Subcutaneous adipose tissue (tissue), 4 donors: ENCODE measurements around the gene JAZF1. TPM values are rescaled to one million over a fixed set of nuclear protein-coding genes. Genes with fewer than 3 reads are reported as not detected.

Experiments
- total RNA-seq, 4 donors: library from RNA; depleted of rRNA; stranded (reverse); fragments of >200 nt; gene quantifications; one replicate each; pipeline ENCODE4 v1.1.0, GENCODE V29; 2016
- TF ChIP-seq, protein P1 (sequence below): fragments of 450-650 bp; IDR thresholded peaks from one replicate; pipeline ENCODE4 v1.5.1; 2016; ENCODE audit warnings: low read depth, mild to moderate bottlenecking, control low read depth, antibody characterized with exemption, moderate library complexity

Gene JAZF1
- total RNA-seq, 4 donors from 2014 or later: 12.6 to 35.9 (median 23.2) TPM

DNA sequence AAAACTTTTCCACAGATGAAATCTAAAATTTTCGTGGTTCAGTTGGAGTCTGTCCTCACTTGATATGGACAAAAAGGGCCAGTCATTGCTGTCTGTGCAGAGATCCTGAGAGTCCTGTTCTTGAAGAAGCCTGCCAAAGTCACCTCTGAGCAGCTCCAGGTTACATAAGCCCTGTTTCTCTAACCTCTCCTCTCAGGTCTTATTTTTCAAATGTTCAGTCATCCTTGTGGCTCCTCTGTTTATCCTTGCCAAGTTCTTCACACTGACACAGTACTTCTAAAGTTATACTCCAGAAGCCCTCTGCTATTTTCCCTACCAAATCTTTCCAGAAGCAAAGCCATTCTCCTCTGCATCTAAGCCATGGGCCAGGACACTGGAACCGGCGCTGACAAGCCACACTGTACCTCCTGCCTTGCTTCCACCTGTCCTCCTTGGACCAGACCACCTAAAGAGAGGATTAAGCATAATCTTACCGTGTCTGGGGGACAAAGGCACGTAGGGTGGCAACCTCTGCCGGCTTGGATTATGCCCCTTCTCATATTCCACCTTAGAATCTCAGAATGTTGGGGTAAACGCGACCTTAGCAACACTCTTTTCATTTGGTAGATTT lies 161.6 kb downstream of the JAZF1 start:
- TF ChIP-seq, protein P1, sequence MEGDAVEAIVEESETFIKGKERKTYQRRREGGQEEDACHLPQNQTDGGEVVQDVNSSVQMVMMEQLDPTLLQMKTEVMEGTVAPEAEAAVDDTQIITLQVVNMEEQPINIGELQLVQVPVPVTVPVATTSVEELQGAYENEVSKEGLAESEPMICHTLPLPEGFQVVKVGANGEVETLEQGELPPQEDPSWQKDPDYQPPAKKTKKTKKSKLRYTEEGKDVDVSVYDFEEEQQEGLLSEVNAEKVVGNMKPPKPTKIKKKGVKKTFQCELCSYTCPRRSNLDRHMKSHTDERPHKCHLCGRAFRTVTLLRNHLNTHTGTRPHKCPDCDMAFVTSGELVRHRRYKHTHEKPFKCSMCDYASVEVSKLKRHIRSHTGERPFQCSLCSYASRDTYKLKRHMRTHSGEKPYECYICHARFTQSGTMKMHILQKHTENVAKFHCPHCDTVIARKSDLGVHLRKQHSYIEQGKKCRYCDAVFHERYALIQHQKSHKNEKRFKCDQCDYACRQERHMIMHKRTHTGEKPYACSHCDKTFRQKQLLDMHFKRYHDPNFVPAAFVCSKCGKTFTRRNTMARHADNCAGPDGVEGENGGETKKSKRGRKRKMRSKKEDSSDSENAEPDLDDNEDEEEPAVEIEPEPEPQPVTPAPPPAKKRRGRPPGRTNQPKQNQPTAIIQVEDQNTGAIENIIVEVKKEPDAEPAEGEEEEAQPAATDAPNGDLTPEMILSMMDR: no peak

DNA sequence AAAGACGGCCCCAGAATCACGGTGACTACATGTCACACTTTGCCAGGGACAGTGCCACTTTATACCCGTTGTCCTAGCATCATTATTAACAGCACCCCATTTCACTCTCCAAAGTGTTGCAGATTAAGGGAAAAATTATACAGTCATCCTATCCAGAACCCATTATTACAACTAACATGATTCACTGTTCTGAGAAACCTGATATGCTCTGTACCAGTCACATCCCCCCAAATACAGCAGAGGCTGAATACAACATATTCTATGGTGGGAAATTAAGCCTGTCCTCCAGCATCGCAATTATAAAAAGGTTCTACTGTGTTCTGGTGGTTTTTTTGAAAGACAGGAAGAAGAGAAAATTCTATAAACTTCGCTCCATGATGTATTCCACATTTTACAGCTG lies 162.1 kb downstream of the JAZF1 start:
- TF ChIP-seq, protein P1: no peak

DNA sequence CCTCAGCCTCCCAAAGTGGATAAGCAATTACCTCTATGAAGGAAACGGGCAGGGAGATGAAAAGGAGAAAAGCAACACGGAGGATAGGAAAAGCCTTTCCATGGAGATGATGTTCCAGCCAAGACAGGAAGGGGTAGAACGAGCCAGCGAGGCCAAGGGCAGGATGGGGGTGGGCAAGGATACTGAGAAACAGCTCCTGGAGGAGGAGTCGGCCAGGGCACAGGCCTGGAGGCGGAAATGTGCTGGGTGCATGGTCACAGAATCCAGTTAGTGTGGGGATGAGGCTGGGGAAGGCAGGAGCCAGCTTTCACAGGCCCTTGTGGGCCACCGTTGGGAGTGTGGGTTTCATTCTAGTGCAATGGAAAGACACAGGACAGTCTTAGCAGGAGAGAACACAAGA lies 162.6 kb downstream of the JAZF1 start:
- TF ChIP-seq, protein P1: no peak

DNA sequence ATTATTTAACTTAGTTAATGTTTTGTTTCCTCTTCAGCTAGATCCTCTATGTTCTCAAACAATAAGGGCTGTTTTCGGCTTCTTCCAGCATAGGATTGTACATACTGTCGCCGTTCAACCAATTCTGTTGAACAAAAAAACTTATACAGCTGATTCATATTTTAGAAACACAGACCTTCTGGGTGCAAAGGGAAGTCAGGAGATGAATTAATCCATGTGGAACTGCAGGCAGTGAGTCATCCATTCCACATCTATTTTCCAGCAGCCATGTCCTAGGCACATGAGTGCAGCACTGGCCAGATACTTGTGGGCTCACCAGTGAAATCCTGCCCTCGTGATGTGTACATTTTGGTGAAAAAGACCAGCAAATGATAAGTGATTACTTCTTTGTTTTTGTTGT lies 163.2 kb downstream of the JAZF1 start:
- TF ChIP-seq, protein P1: no peak

DNA sequence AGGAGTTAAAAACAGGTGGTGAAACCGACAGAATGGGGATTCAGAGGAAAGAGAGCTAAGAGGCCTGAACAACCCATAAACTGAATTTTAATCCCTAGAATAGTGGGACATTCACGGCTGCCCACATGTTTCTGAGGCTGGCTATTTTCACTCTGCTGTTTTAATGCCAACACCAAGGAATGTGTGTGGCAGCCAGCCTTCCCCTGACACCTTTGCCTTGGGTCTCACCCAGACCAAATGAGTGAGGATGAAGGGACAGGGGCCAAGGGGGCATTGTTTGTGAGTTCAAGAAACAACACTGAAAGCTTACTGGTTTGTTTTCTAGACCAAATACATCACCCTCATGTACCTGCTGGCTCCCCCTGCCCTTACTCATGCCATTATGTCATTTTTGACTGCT lies 164.3 kb downstream of the JAZF1 start:
- TF ChIP-seq, protein P1: no peak

DNA sequence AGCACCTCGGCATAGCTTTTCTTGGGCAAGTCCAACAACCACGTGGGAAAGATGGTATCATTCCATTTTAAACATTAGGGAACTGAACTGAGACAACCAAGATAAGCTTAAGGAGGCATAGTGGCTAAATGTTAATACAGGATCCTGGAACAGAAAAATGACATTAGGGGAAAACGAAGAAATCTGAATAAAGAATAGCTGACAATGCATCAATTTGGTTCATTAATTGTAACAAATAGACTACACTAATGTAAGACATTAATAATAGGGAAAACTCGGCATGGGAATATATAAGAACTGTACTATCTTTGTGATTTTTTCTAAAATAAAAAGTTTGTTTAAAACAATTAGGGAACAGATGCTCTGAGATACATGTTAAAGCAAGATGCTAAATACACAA lies 165.4 kb downstream of the JAZF1 start:
- TF ChIP-seq, protein P1: no peak

DNA sequence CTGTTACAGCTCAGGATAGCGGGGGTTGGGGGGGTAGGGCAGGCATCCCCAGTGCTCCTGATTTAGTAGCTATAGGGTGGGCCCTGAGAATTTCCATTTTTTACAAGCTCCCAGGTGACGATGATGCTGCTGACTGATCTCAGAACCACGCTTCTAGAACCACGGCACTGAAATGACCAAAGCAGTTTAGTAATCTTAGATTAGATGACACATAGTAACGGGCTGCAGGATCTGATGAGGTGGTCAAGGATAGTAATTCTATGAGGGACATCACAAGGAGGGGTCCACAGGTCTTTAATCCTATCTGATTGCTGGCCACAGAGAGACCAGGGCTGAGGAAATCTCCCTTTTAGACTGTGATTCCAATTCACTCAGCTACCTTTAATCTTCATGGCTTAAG lies 167.2 kb downstream of the JAZF1 start:
- TF ChIP-seq, protein P1: no peak
